H7 (cell line): ENCODE measurements around the gene RAB11FIP3. TPM values are rescaled to one million over a fixed set of nuclear protein-coding genes. Genes with fewer than 3 reads are reported as not detected.

Source experiments
- DNase-seq: peaks from one replicate; pipeline ENCODE4 v3.0.0; 2012
- H3K27me3 ChIP-seq: 2 replicates; pipeline ENCODE4 v1.6.0; 2011; ENCODE audit warnings: mild to moderate bottlenecking, low read length; ENCODE audit not compliant: control insufficient read depth, insufficient read depth
- H3K36me3 ChIP-seq: replicated peaks from 2 replicates; pipeline ENCODE4 v1.5.1; 2011; ENCODE audit warnings: low read length; ENCODE audit not compliant: control insufficient read depth, insufficient read depth
- H3K4me3 ChIP-seq: 2 replicates; pipeline ENCODE4 v1.5.1; 2011; ENCODE audit warnings: low read depth, mild to moderate bottlenecking, control low read depth, low read length, moderate library complexity; ENCODE audit not compliant: insufficient read depth
- total RNA-seq: library from RNA; depleted of rRNA; stranded (reverse); fragments of >200 nt; shearing (Covaris generic); gene quantifications from 2 replicates; pipeline ENCODE4 v1.2.3, GENCODE V29; 2014

The RAB11FIP3 gene
- total RNA-seq, 1 experiment from 2014 or later: 27.9 TPM

- Histone ChIP-seq H3K27me3 (peaks cover under 1% of the 10 kb centered on the region; the same call in 1 of the 2 replicates), H3K36me3 (no peaks in the 10 kb centered on the region), H3K4me3 (no peak overlapping the region)
- no peak for DNase-seq
Observed at GRCh38 chr16:553601-554296, 128.3 kb downstream of the RAB11FIP3 start.

GRCh38 chr16:554297-554621, 128.8 kb downstream of the RAB11FIP3 start:
- Histone ChIP-seq H3K27me3 (peaks cover 6% of the 10 kb centered on the region), H3K36me3 (no peaks in the 10 kb centered on the region), H3K4me3 (no peak overlapping the region)
- no peak for DNase-seq

- Histone ChIP-seq H3K36me3 (no peaks in the 10 kb centered on the region), H3K4me3 (no peak overlapping the region)
- DNase-seq: peak; percentile 76
Observed at GRCh38 chr16:554640-555365, 129.4 kb downstream of the RAB11FIP3 start.

GRCh38 chr16:555528-556473, 130.4 kb downstream of the RAB11FIP3 start:
- peak; percentile 81 for DNase-seq
- Histone ChIP-seq H3K4me3 (no peak overlapping the region), H3K27me3 (peaks cover 17% of the 10 kb centered on the region), H3K36me3 (no peaks in the 10 kb centered on the region)

More at GRCh38 chr16:554640-555365, 129.4 kb downstream of the RAB11FIP3 start:
- peaks cover 11% of the 10 kb centered on the region for H3K27me3 ChIP-seq

- H3K4me3 ChIP-seq: no peak overlapping the region
- peaks cover 25% of the 10 kb centered on the region for H3K27me3 ChIP-seq
- H3K36me3 ChIP-seq: no peaks in the 10 kb centered on the region
- peak; percentile 82 for DNase-seq
Observed at GRCh38 chr16:556474-557173, 131.2 kb downstream of the RAB11FIP3 start.

- DNase-seq: peak; percentile 72
Observed at GRCh38 chr16:557463-558297, 132.2 kb downstream of the RAB11FIP3 start.

GRCh38 chr16:558298-559020, 133.0 kb downstream of the RAB11FIP3 start:
- Histone ChIP-seq H3K36me3 (no peaks in the 10 kb centered on the region), H3K4me3 (no peak overlapping the region), H3K27me3 (peaks cover 26% of the 10 kb centered on the region)
- peak; percentile 75 for DNase-seq

More at GRCh38 chr16:557463-558297, 132.2 kb downstream of the RAB11FIP3 start:
- Histone ChIP-seq H3K27me3 (peaks cover 26% of the 10 kb centered on the region), H3K36me3 (no peaks in the 10 kb centered on the region), H3K4me3 (no peak overlapping the region)

- H3K36me3 ChIP-seq: no peaks in the 10 kb centered on the region
- H3K4me3 ChIP-seq: no peak overlapping the region
- H3K27me3 ChIP-seq: peaks cover 26% of the 10 kb centered on the region
- no peak for DNase-seq
Observed at GRCh38 chr16:559021-559380, 133.6 kb downstream of the RAB11FIP3 start.

GRCh38 chr16:559411-560203, 134.2 kb downstream of the RAB11FIP3 start:
- peaks cover 26% of the 10 kb centered on the region for H3K27me3 ChIP-seq
- H3K4me3 ChIP-seq: peak overlapping the region; percentile 28; the same call in 1 of the 2 replicates
- H3K36me3 ChIP-seq: no peaks in the 10 kb centered on the region
- DNase-seq: peak; percentile 92

GRCh38 chr16:560204-560700, 134.8 kb downstream of the RAB11FIP3 start, which contains the start of gene PRR35:
TSS of gene PRR35 (plus strand) at chr16:560394. CDS start at chr16:563295, 2,901 bp downstream.
- Histone ChIP-seq H3K4me3 (peak within 1 kb of the TSS; percentile 29), H3K36me3 (no peaks in the 10 kb centered on the region), H3K27me3 (peaks cover 26% of the 10 kb centered on the region)
- DNase-seq: peak; percentile 88

- peaks cover 26% of the 10 kb centered on the region for H3K27me3 ChIP-seq
Observed at GRCh38 chr16:560701-561412, 135.4 kb downstream of the RAB11FIP3 start.

GRCh38 chr16:561413-561794, 136.0 kb downstream of the RAB11FIP3 start:
- Histone ChIP-seq H3K36me3 (no peaks in the 10 kb centered on the region), H3K4me3 (no peak overlapping the region), H3K27me3 (peaks cover 26% of the 10 kb centered on the region)
- DNase-seq: no peak

More at GRCh38 chr16:560701-561412, 135.4 kb downstream of the RAB11FIP3 start:
- H3K36me3 ChIP-seq: no peaks in the 10 kb centered on the region
- DNase-seq: peak; percentile 94
- H3K4me3 ChIP-seq: no peak overlapping the region
